ENCODE measurements around the gene CDC6.

The CDC6 gene

DNA sequence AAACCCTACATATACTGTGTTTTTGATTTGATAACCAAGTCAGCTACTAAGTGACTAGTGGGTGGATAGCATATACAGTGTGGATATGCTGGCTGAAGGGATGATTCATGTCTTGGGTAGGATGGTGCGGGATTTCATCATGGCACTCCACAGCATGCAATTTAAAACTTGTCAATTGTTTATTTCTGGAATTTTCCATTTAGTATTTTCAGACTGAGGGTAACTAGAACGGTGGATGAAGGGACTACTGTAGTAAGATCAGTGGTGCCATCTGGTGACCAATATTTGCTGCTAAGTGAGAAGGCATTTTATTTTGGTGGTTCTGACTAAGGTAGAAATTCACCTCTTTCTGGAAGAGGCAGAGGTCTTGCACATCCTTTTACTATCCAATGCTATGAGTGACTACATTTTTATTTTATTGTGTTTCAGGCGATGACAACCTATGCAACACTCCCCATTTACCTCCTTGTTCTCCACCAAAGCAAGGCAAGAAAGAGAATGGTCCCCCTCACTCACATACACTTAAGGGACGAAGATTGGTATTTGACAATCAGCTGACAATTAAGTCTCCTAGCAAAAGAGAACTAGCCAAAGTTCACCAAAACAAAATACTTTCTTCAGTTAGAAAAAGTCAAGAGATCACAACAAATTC, 3.1 kb downstream of the CDC6 start:
- Histone ChIP-seq H3K27me3 (replicated peaks; ENCODE audit: control insufficient read depth, insufficient read depth, low read length) (no peaks in the 10 kb centered on the region), H3K36me3 (ENCODE audit: control insufficient read depth, insufficient read depth, low read length) (peaks cover 10% of the 10 kb centered on the region), H3K4me3 (replicated peaks; ENCODE audit: low read depth, low read length) (no peak overlapping the region)
- TF ChIP-seq, protein P1, sequence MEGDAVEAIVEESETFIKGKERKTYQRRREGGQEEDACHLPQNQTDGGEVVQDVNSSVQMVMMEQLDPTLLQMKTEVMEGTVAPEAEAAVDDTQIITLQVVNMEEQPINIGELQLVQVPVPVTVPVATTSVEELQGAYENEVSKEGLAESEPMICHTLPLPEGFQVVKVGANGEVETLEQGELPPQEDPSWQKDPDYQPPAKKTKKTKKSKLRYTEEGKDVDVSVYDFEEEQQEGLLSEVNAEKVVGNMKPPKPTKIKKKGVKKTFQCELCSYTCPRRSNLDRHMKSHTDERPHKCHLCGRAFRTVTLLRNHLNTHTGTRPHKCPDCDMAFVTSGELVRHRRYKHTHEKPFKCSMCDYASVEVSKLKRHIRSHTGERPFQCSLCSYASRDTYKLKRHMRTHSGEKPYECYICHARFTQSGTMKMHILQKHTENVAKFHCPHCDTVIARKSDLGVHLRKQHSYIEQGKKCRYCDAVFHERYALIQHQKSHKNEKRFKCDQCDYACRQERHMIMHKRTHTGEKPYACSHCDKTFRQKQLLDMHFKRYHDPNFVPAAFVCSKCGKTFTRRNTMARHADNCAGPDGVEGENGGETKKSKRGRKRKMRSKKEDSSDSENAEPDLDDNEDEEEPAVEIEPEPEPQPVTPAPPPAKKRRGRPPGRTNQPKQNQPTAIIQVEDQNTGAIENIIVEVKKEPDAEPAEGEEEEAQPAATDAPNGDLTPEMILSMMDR (IDR thresholded peaks at IDR 0.05; ENCODE audit: insufficient read depth, low read length, poor library complexity, severe bottlenecking) = peak; percentile 55
- no peak for DNase-seq (ENCODE audit: extremely low read depth, insufficient read length)

GRCh38 chr17:40291281-40291664, 3.6 kb downstream of the CDC6 start:
- Histone ChIP-seq H3K27me3 (replicated peaks; ENCODE audit: control insufficient read depth, insufficient read depth, low read length) (no peaks in the 10 kb centered on the region), H3K36me3 (ENCODE audit: control insufficient read depth, insufficient read depth, low read length) (peaks cover 14% of the 10 kb centered on the region), H3K4me3 (replicated peaks; ENCODE audit: low read depth, low read length) (no peak overlapping the region)
- TF ChIP-seq, protein P1 (IDR thresholded peaks at IDR 0.05; ENCODE audit: insufficient read depth, low read length, poor library complexity, severe bottlenecking) = no peak
- no peak for DNase-seq (ENCODE audit: extremely low read depth, insufficient read length)

- Histone ChIP-seq H3K36me3 (ENCODE audit: control insufficient read depth, insufficient read depth, low read length) (peaks cover 18% of the 10 kb centered on the region), H3K4me3 (replicated peaks; ENCODE audit: low read depth, low read length) (no peak overlapping the region), H3K27me3 (replicated peaks; ENCODE audit: control insufficient read depth, insufficient read depth, low read length) (no peaks in the 10 kb centered on the region)
- DNase-seq (ENCODE audit: extremely low read depth, insufficient read length) = no peak
- TF ChIP-seq, protein P1 (IDR thresholded peaks at IDR 0.05; ENCODE audit: insufficient read depth, low read length, poor library complexity, severe bottlenecking) = no peak
Measured at GRCh38 chr17:40293363-40293762, 5.7 kb downstream of the CDC6 start.

DNA sequence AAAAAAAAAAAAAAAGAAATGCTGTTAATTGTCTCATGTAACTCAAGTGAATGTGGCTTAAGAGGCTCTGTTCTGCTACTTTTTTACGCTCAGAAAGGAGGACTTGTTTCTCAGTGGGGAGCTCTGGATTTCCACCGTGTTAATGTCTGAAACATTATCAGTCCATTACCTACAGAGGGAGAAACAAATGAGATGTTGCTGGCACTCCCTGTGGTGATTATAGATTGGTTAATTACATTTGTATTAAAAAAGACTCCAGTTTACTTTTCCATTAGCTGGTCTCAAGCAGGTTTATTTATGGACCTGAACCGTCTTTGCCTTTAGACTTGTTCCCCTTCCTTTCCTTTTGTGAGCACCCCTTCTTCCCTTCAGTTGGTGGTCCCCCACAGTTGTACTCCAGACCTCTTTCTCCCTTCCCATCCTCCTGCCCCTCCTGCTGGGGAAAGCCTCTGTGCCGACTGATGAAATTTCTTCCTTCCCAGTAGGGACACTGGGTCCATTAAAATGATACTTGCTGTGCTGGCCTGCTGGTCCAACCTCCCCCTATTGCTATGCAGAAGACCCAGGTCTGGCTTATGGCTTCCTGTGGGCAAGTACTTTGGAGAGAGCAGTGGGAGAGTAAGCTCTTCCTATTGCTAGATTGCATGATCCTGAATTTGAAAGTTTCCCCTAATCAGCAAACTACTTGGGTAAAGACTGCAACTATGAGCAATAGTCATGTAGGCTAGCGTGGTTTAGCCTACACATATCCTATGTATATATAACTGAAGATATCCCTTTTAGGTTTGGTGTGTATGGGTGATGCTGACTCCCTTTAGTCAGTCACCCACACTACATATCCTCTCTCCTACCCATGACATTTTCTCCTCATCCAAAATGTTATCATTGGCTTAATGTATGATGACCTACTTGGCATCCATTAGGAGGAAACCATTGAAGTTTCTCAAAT, 8.1 kb downstream of the CDC6 start:
- Histone ChIP-seq H3K4me3 (replicated peaks; ENCODE audit: low read depth, low read length) (no peak overlapping the region), H3K36me3 (ENCODE audit: control insufficient read depth, insufficient read depth, low read length) (peaks cover 15% of the 10 kb centered on the region), H3K27me3 (replicated peaks; ENCODE audit: control insufficient read depth, insufficient read depth, low read length) (no peaks in the 10 kb centered on the region)
- no peak for DNase-seq (ENCODE audit: extremely low read depth, insufficient read length)
- TF ChIP-seq, protein P1 (IDR thresholded peaks at IDR 0.05; ENCODE audit: insufficient read depth, low read length, poor library complexity, severe bottlenecking) = no peak

- H3K27me3 ChIP-seq (replicated peaks; ENCODE audit: control insufficient read depth, insufficient read depth, low read length) = no peaks in the 10 kb centered on the region
- H3K36me3 ChIP-seq (ENCODE audit: control insufficient read depth, insufficient read depth, low read length) = peaks cover 10% of the 10 kb centered on the region
- no peak for DNase-seq (ENCODE audit: extremely low read depth, insufficient read length)
- no peak overlapping the region for H3K4me3 ChIP-seq (replicated peaks; ENCODE audit: low read depth, low read length)
- TF ChIP-seq, protein P1 (IDR thresholded peaks at IDR 0.05; ENCODE audit: insufficient read depth, low read length, poor library complexity, severe bottlenecking) = no peak
Measured at GRCh38 chr17:40297511-40297910, 9.8 kb downstream of the CDC6 start.
